Kidney epithelial cell (primary cell): ENCODE data around the gene TWF1. TPM values are rescaled to one million over a fixed set of nuclear protein-coding genes. Genes with fewer than 3 reads are reported as not detected.
A peak's percentile ranks its signal among the peaks of the same experiment; 100 is the strongest.

Experiments
- DNase-seq: peaks from one replicate; pipeline ENCODE4 v3.0.0-alpha.2; 2010; ENCODE audit warnings: low read depth
- H3K27me3 ChIP-seq: 2 replicates; pipeline ENCODE4 v1.6.0; 2011; ENCODE audit warnings: low read length; ENCODE audit not compliant: control insufficient read depth, insufficient read depth
- H3K36me3 ChIP-seq: 2 replicates; pipeline ENCODE4 v1.5.1; 2011; ENCODE audit warnings: low read length; ENCODE audit not compliant: control insufficient read depth, insufficient read depth
- H3K4me3 ChIP-seq: 2 replicates; pipeline ENCODE4 v1.5.1; 2011; ENCODE audit warnings: low read depth, mild to moderate bottlenecking, control low read depth, low read length
- CTCF ChIP-seq: IDR thresholded peaks from 2 replicates; pipeline ENCODE4 v1.5.1; 2011; ENCODE audit warnings: mild to moderate bottlenecking, moderate library complexity, low read length, control low read depth, inconsistent platforms; ENCODE audit not compliant: insufficient read depth, poor library complexity, severe bottlenecking
- total RNA-seq: library from RNA; depleted of rRNA; stranded (reverse); fragments of >200 nt; gene quantifications from 2 replicates; pipeline ENCODE4 v1.2.3, GENCODE V29; 2015

TWF1 gene
- total RNA-seq, 1 donor from 2014 or later = 137 TPM

- Histone ChIP-seq H3K27me3 (no peaks in the 10 kb centered on the region), H3K36me3 (no peaks in the 10 kb centered on the region), H3K4me3 (no peak overlapping the region)
- no peak for TF ChIP-seq CTCF
- no peak for DNase-seq
Measured at GRCh38 chr12:43764528-43764927, 41.6 kb downstream of the TWF1 start.

- Histone ChIP-seq H3K27me3 (no peaks in the 10 kb centered on the region), H3K4me3 (no peak overlapping the region), H3K36me3 (no peaks in the 10 kb centered on the region)
- no peak for TF ChIP-seq CTCF
- DNase-seq = no peak
Measured at GRCh38 chr12:43763769-43764168, 42.3 kb downstream of the TWF1 start.

DNA sequence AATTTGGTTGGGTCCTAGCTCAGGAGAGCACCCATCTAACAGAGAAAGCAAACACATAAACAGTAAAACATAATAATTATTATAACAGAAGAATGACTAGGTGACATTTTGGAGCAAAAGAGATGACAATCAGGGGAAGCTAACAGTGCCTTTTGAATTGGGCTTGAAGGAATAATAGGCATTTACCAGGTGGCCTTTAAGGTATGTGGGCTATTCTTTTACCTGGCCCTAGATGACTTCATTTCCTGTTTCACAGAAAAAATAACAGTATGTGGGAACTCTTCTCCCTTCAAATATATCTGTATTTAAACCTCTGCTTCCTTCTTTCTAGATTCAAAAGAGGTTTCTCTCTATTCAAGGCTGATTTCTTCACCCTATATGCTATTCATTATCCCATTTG lies 43.5 kb downstream of the TWF1 start:
- Histone ChIP-seq H3K27me3 (no peaks in the 10 kb centered on the region), H3K4me3 (no peak overlapping the region), H3K36me3 (no peaks in the 10 kb centered on the region)
- TF ChIP-seq CTCF = no peak
- DNase-seq = no peak

- H3K36me3 ChIP-seq = no peaks in the 10 kb centered on the region
- no peak overlapping the region for H3K4me3 ChIP-seq
- H3K27me3 ChIP-seq = no peaks in the 10 kb centered on the region
- DNase-seq = no peak
- TF ChIP-seq CTCF = no peak
Measured at GRCh38 chr12:43761500-43761899, 44.6 kb downstream of the TWF1 start.

GRCh38 chr12:43760396-43760795 lies 45.7 kb downstream of the TWF1 start:
- no peaks in the 10 kb centered on the region for H3K36me3 ChIP-seq
- no peak for TF ChIP-seq CTCF
- no peaks in the 10 kb centered on the region for H3K27me3 ChIP-seq
- H3K4me3 ChIP-seq = no peak overlapping the region
- no peak for DNase-seq

DNA sequence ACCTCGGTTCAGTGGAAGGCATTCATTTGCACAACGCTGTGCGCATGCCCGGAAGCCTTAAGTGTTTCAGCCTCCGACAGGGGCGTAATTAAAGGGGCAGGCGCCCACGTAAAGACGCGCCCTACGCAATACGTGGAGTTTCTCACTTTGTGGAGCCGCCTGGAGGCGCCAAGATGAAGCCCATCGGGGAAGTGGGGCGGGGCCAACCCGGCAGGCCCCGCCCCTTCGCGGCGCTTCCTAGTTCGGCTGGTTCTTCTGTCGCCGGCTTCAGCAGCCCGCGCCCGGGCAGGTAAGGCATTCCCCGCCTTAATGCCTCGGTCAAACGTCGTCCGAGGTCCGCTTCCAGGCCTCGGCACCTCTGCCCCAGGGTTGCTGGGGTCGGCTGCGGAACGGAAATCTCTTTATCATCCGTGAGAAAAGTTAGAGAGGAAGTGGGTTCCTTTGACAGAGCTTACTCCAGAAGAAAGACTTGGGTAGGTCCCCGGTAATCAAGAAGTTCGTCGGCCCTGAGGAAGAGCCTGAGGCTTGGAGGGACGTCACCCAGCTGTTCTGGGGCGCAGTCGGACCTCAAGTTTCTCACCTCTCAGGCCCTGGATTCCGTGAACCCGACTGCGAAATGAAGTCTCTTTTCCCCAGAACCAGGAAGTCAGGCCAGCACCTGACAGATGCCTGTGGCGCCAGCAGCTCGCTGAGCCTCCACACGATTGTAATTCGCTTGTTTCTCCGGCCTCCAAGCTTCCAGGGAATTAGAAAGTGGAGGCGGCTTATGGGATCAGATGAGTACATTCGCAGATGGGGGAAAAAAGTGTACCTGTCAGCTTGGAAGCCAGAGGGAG lies 47.2 kb downstream of the TWF1 start, which contains the start of the genes IRAK4 and PUS7L:
TSS of gene IRAK4 (plus strand) at position 224 of the 836 bp plus-strand sequence. CDS start 9,161 bp downstream, outside the sequence.
TSS of gene PUS7L (minus strand) at position 63 of the 836 bp plus-strand sequence. CDS start 3,545 bp downstream, outside the sequence.
- peak; percentile 48 for TF ChIP-seq CTCF
- H3K36me3 ChIP-seq = no peaks in the 10 kb centered on the region
- H3K4me3 ChIP-seq = peak within 1 kb of the TSS; percentile 62
- peak; percentile 89 for DNase-seq
- H3K27me3 ChIP-seq = no peaks in the 10 kb centered on the region
